K562 (cell line): ENCODE data around the gene EPHB1. TPM values are rescaled to one million over a fixed set of nuclear protein-coding genes. Genes with fewer than 3 reads are reported as not detected.

ENCODE experiments used
- ATAC-seq: fragments of 200-7000 bp; cut with Tn5 transposase; 3 replicates; pipeline ENCODE4 v1.9.1; 2020; ENCODE audit warnings: moderate library complexity
- BruUV-seq: library from RNA; stranded (reverse); fragments of 400-500 nt; replicated peaks from 2 replicates; lab custom pipeline; 2021; lab: Mats Ljungman, UMichigan
- CTCF ChIA-PET: fragments of 300-600 bp; formaldehyde crosslinking; extraction: SDS; loops from one replicate; lab custom pipeline; 2021; ENCODE audit warnings: low intra/inter-chr PET ratio; lab: Yijun Ruan, JAX
- POLR2A ChIA-PET: fragments of 300-600, 350-650 bp; sonication (Branson Sonifier 250); formaldehyde crosslinking; extraction: SDS; loops from one replicate; lab custom pipeline; 2021; ENCODE audit warnings: antibody characterized with exemption, inconsistent platforms; lab: Yijun Ruan, JAX
- DNase-seq, 4 experiments: peaks; one replicate each; pipeline versions ENCODE4 v3.0.0 to v3.0.0-alpha.2; 2011 to 2018; ENCODE audit warnings: low spot score in 3 of 4, mixed read lengths in 3 of 4; ENCODE audit errors: extremely low read depth in 1 of 4
- FAIRE-seq: peaks from 2 replicates; lab custom pipeline; 2011; peaks lifted over from hg19 to GRCh38; lab: Jason Lieb, UNC
- H2AFZ ChIP-seq: 2 replicates; pipeline ENCODE4 v1.6.0; 2011; ENCODE audit warnings: low read depth, low read length, control low read depth, inconsistent platforms
- H3K27ac ChIP-seq: fragments of 200-600 bp; 3 replicates; pipeline ENCODE4 v1.8.0; 2011; ENCODE audit warnings: low read depth, mild to moderate bottlenecking, control low read depth, inconsistent platforms, low read length, moderate library complexity, mixed read lengths; ENCODE audit errors: extremely low read depth
- H3K27me3 ChIP-seq, 2 experiments: fragments of 300-600 bp in 1 of 2; 2 replicates in 1 of 2; 3 replicates in 1 of 2; pipeline versions ENCODE4 v1.6.0 to v1.8.0; 2011; ENCODE audit warnings: inconsistent platforms in 2 of 2, low read length in 2 of 2, mild to moderate bottlenecking in 1 of 2, mixed read lengths in 1 of 2, moderate library complexity in 1 of 2; ENCODE audit not compliant: control insufficient read depth in 2 of 2, insufficient read depth in 2 of 2
- H3K36me3 ChIP-seq: fragments of 300-600 bp; 3 replicates; pipeline ENCODE4 v1.8.0; 2011; ENCODE audit warnings: mild to moderate bottlenecking, low read length, inconsistent platforms; ENCODE audit not compliant: control insufficient read depth, insufficient read depth
- H3K4me1 ChIP-seq, 2 experiments: fragments of 200-600 bp in 1 of 2; replicated peaks in 1 of 2; 2 replicates in 1 of 2; 3 replicates in 1 of 2; pipeline versions ENCODE4 v1.5.1 to v1.8.0; 2011; ENCODE audit warnings: inconsistent platforms in 2 of 2, low read length in 2 of 2, mild to moderate bottlenecking in 1 of 2, mixed read lengths in 1 of 2, moderate library complexity in 1 of 2; ENCODE audit not compliant: control insufficient read depth in 2 of 2, insufficient read depth in 2 of 2
- H3K4me2 ChIP-seq: 2 replicates; pipeline ENCODE4 v1.6.1; 2011; ENCODE audit warnings: low read length, control low read depth, inconsistent platforms, mixed read lengths; ENCODE audit not compliant: insufficient read depth
- H3K4me3 ChIP-seq: fragments of 200-600 bp; sonication (generic), shearing (Covaris generic); 2 replicates; pipeline ENCODE4 v1.5.1; 2016; ENCODE audit warnings: control low read depth, inconsistent platforms
- H3K79me2 ChIP-seq: fragments of 200-600 bp; 3 replicates; pipeline ENCODE4 v1.8.0; 2011; ENCODE audit warnings: low read length, inconsistent platforms; ENCODE audit not compliant: control insufficient read depth, insufficient read depth
- H3K9ac ChIP-seq, 2 experiments: 2 replicates each; pipeline versions ENCODE4 v1.6.0 to v1.6.1; 2011; ENCODE audit warnings: low read depth in 2 of 2, low read length in 2 of 2, control low read depth in 1 of 2, inconsistent platforms in 1 of 2, mild to moderate bottlenecking in 1 of 2, mixed read lengths in 1 of 2; ENCODE audit not compliant: insufficient read depth in 1 of 2
- H3K9me1 ChIP-seq: one replicate; pipeline ENCODE4 v1.6.0; 2011; ENCODE audit warnings: inconsistent platforms, mild to moderate bottlenecking, low read length, moderate library complexity; ENCODE audit not compliant: control insufficient read depth, insufficient read depth
- H3K9me3 ChIP-seq: replicated peaks from 2 replicates; pipeline ENCODE4 v1.5.1; 2011; ENCODE audit warnings: low read depth, low read length, inconsistent platforms; ENCODE audit not compliant: control insufficient read depth, insufficient read depth
- H4K20me1 ChIP-seq: replicated peaks from 2 replicates; pipeline ENCODE4 v1.6.1; 2011; ENCODE audit warnings: low read length, inconsistent platforms, mixed read lengths; ENCODE audit not compliant: control insufficient read depth, insufficient read depth
- BCOR ChIP-seq: fragments of 450-650 bp; IDR thresholded peaks from 2 replicates; pipeline ENCODE4 v1.6.1; 2016
- DIDO1 ChIP-seq: fragments of 450-650 bp; IDR thresholded peaks from 2 replicates; pipeline ENCODE4 v1.6.1; 2016; ENCODE audit warnings: low read depth, missing biosample characterization, missing genetic modification characterization
- E2F3 ChIP-seq: fragments of 250-450 bp; sonication (Bioruptor Pico); IDR thresholded peaks from 2 replicates; pipeline ENCODE4 v1.4.0; 2020; ENCODE audit warnings: mild to moderate bottlenecking
- FOXA1 ChIP-seq: fragments of 450-650 bp; IDR thresholded peaks from 2 replicates; pipeline ENCODE4 v1.6.1; 2016; ENCODE audit warnings: mild to moderate bottlenecking, borderline replicate concordance
- NFIX ChIP-seq: fragments of 250-450 bp; sonication (Bioruptor Pico); IDR thresholded peaks from 2 replicates; pipeline ENCODE4 v1.4.0; 2020; ENCODE audit warnings: low read depth, mild to moderate bottlenecking, moderate library complexity
- TCFL5 ChIP-seq: fragments of 250-450 bp; sonication (Bioruptor Pico); conservative IDR thresholded peaks from 2 replicates; pipeline ENCODE4 v1.6.1; 2021; ENCODE audit warnings: mild to moderate bottlenecking, moderate library complexity, matching md5 sums
- ZBTB1 ChIP-seq: sonication (generic); formaldehyde crosslinking; IDR thresholded peaks from 2 replicates; pipeline ENCODE4 v1.8.1; 2023; ENCODE audit warnings: missing genetic modification reagents, low read depth, mild to moderate bottlenecking, borderline replicate concordance
- ZBTB17 ChIP-seq: fragments of 450-650 bp; formaldehyde crosslinking; IDR thresholded peaks from 2 replicates; pipeline ENCODE4 v1.4.0; 2020; ENCODE audit warnings: mild to moderate bottlenecking
- ZNF124 ChIP-seq: sonication (generic); formaldehyde crosslinking; IDR thresholded peaks from 2 replicates; pipeline ENCODE4 v1.8.1; 2022; ENCODE audit warnings: missing genetic modification reagents
- WGBS: fragments of 100-300 bp; shearing (Covaris generic); methylation state at CpG from one replicate; pipeline ENCODE4 v1.1.6; 2016; ENCODE audit warnings: low coverage, mixed read lengths; ENCODE audit not compliant: insufficient coverage; ENCODE audit errors: missing lambda C conversion rate; 5-methylcytosine and 5-hydroxymethylcytosine counted together
- in situ Hi-C: fragments of 300-500 bp; cut with MboI; formaldehyde crosslinking; loops from 4 replicates; pipeline ENCODE4 v1.15.0; 2018; ENCODE audit warnings: inconsistent platforms, mixed read lengths
- intact Hi-C: fragments of 100-400 bp; cut with micrococcal nuclease; formaldehyde crosslinking; loops from 2 replicates; pipeline ENCODE4 v1.14.2; 2022
- polyA plus RNA-seq, 8 experiments: library from polyadenylated mRNA; depleted of rRNA in 4 of 8; stranded (reverse) in 5 of 8; unstranded in 3 of 8; fragments of >200 nt; fragmentation: Nextera tagmentation in 2 of 8; fragmentation: Illumina TruSeq in 1 of 8; extraction: Ambion mirVana in 2 of 8; extraction: Trizol in 1 of 8; gene quantifications; 2 replicates each; pipeline versions ENCODE4 v1.2.1 to v1.2.3, GENCODE V29; 2011 to 2014; ENCODE audit warnings: inconsistent platforms in 1 of 8, missing spikeins in 1 of 8
- total RNA-seq, 7 experiments: library from RNA; depleted of rRNA in 6 of 7; stranded (reverse); fragments of >200 nt in 6 of 7; fragmentation: Illumina TruSeq in 2 of 7; extraction: Trizol in 2 of 7; gene quantifications; 2 replicates each; pipeline versions ENCODE4 v1.2.1 to v1.2.3, GENCODE V29; 2011 to 2021; ENCODE audit warnings: low replicate concordance in 1 of 7
- TF ChIP-seq, protein P1 (sequence below): fragments of 250-450 bp; sonication (Bioruptor Pico); IDR thresholded peaks from 2 replicates; pipeline ENCODE4 v1.9.0; 2021; ENCODE audit warnings: mild to moderate bottlenecking
- TF ChIP-seq, protein P2 (sequence below), 3 experiments: fragments of 200-800 bp in 1 of 3; sonication (Bioruptor generic) in 1 of 3; sonication (generic) in 1 of 3; formaldehyde crosslinking in 1 of 3; IDR thresholded peaks; 2 replicates each; pipeline versions ENCODE4 v1.6.1 to v1.8.0; 2016 to 2022; ENCODE audit warnings: mild to moderate bottlenecking in 2 of 3, missing compliant biosample characterization in 2 of 3, missing genetic modification characterization in 2 of 3, missing genetic modification reagents in 1 of 3
- TF ChIP-seq, protein P3 (sequence below), 2 experiments: fragments of 200-800 bp in 1 of 2; sonication (Bioruptor generic) in 1 of 2; sonication (generic) in 1 of 2; formaldehyde crosslinking in 1 of 2; IDR thresholded peaks in 1 of 2; conservative IDR thresholded peaks in 1 of 2; 2 replicates each; pipeline versions ENCODE4 v1.5.0 to v1.6.1; 2016 to 2020; ENCODE audit warnings: missing compliant biosample characterization in 1 of 2, missing genetic modification characterization in 1 of 2, missing genetic modification reagents in 1 of 2
- TF ChIP-seq, protein P4 (sequence below): sonication (generic); formaldehyde crosslinking; IDR thresholded peaks from 2 replicates; pipeline ENCODE4 v1.9.0; 2022; ENCODE audit warnings: mild to moderate bottlenecking, missing genetic modification reagents
- TF ChIP-seq, protein P5 (sequence below): fragments of 250-450 bp; sonication (Bioruptor Pico); IDR thresholded peaks from 2 replicates; pipeline ENCODE4 v1.4.0; 2020

The EPHB1 gene
- total and polyA plus RNA-seq, 9 of the 15 experiments (the other 6 are each of a cell fraction or from before 2014, with no cell fraction given) = 0.29 TPM; not detected in 8

DNA sequence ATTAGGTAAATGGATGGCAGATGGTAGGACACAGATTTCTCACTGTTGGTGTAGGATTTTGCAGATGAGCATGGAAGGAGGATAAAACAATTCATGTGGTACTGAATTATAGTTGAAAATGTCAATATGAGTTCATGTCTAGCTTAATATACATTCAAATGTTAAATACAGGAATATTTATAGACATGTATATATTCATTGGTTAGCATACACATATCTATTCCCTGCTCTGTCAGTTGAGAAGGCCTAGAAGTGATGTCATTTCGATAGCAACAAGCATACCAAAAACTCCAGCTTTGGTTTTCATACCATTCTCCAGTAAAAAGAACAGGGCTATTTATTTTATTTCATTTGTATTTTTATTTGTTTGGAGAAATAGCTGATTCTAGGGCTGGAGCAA is 497.1 kb downstream of the EPHB1 start:
- POLR2A ChIA-PET = no interaction called here
- Histone ChIP-seq H3K79me2 (no peaks in the 10 kb centered on the region), H3K4me2 (no peak overlapping the region), H3K9me1 (no peaks in the 10 kb centered on the region), H3K9me3 (no peaks in the 10 kb centered on the region), H2AFZ (no peak overlapping the region), H3K4me3 (no peak overlapping the region), H3K4me1 (no peaks in the 10 kb centered on the region), H3K36me3 (no peaks in the 10 kb centered on the region), H3K9ac (no peak overlapping the region), H3K27ac (no peak overlapping the region), H4K20me1 (no peaks in the 10 kb centered on the region), H3K27me3 (no peaks in the 10 kb centered on the region)
- intact Hi-C loops (no loop called here), in situ Hi-C loops (no loop called here)
- BruUV-seq = no TSS peak
- ATAC-seq = no peak
- CTCF ChIA-PET = no interaction called here
- 0% methylated on average over 1 of the region's 1 CpG for WGBS
- TF ChIP-seq, protein P1, sequence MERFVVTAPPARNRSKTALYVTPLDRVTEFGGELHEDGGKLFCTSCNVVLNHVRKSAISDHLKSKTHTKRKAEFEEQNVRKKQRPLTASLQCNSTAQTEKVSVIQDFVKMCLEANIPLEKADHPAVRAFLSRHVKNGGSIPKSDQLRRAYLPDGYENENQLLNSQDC (CRISPR knock-in tag) = no peak
- no peak for TF ChIP-seq E2F3 (CRISPR knock-in tag)
- TF ChIP-seq DIDO1 (tag) = no peak
- no peak for TF ChIP-seq NFIX (CRISPR knock-in tag)
- no peak for TF ChIP-seq ZBTB17 (CRISPR knock-in tag)
- TF ChIP-seq TCFL5 (CRISPR knock-in tag) = no peak
- no peak for TF ChIP-seq FOXA1
- no peak for TF ChIP-seq ZNF124 (CRISPR knock-in tag)
- TF ChIP-seq, protein P2, sequence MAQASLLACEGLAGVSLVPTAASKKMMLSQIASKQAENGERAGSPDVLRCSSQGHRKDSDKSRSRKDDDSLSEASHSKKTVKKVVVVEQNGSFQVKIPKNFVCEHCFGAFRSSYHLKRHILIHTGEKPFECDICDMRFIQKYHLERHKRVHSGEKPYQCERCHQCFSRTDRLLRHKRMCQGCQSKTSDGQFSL (CRISPR knock-in tag; IDR thresholded peaks at IDR 0.05) = no peak
- TF ChIP-seq, protein P2 (tag; IDR thresholded peaks at IDR 0.05) = no peak
- TF ChIP-seq ZBTB1 = no peak
- TF ChIP-seq BCOR = no peak
- TF ChIP-seq, protein P3, sequence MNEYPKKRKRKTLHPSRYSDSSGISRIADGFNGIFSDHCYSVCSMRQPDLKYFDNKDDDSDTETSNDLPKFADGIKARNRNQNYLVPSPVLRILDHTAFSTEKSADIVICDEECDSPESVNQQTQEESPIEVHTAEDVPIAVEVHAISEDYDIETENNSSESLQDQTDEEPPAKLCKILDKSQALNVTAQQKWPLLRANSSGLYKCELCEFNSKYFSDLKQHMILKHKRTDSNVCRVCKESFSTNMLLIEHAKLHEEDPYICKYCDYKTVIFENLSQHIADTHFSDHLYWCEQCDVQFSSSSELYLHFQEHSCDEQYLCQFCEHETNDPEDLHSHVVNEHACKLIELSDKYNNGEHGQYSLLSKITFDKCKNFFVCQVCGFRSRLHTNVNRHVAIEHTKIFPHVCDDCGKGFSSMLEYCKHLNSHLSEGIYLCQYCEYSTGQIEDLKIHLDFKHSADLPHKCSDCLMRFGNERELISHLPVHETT (CRISPR knock-in tag; conservative IDR thresholded peaks at IDR 0.05 in 1 of 2, IDR thresholded peaks at IDR 0.05 in 1 of 2) = no peak
- TF ChIP-seq, protein P4, sequence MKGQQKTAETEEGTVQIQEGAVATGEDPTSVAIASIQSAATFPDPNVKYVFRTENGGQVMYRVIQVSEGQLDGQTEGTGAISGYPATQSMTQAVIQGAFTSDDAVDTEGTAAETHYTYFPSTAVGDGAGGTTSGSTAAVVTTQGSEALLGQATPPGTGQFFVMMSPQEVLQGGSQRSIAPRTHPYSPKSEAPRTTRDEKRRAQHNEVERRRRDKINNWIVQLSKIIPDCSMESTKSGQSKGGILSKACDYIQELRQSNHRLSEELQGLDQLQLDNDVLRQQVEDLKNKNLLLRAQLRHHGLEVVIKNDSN = no peak
- TF ChIP-seq, protein P5, sequence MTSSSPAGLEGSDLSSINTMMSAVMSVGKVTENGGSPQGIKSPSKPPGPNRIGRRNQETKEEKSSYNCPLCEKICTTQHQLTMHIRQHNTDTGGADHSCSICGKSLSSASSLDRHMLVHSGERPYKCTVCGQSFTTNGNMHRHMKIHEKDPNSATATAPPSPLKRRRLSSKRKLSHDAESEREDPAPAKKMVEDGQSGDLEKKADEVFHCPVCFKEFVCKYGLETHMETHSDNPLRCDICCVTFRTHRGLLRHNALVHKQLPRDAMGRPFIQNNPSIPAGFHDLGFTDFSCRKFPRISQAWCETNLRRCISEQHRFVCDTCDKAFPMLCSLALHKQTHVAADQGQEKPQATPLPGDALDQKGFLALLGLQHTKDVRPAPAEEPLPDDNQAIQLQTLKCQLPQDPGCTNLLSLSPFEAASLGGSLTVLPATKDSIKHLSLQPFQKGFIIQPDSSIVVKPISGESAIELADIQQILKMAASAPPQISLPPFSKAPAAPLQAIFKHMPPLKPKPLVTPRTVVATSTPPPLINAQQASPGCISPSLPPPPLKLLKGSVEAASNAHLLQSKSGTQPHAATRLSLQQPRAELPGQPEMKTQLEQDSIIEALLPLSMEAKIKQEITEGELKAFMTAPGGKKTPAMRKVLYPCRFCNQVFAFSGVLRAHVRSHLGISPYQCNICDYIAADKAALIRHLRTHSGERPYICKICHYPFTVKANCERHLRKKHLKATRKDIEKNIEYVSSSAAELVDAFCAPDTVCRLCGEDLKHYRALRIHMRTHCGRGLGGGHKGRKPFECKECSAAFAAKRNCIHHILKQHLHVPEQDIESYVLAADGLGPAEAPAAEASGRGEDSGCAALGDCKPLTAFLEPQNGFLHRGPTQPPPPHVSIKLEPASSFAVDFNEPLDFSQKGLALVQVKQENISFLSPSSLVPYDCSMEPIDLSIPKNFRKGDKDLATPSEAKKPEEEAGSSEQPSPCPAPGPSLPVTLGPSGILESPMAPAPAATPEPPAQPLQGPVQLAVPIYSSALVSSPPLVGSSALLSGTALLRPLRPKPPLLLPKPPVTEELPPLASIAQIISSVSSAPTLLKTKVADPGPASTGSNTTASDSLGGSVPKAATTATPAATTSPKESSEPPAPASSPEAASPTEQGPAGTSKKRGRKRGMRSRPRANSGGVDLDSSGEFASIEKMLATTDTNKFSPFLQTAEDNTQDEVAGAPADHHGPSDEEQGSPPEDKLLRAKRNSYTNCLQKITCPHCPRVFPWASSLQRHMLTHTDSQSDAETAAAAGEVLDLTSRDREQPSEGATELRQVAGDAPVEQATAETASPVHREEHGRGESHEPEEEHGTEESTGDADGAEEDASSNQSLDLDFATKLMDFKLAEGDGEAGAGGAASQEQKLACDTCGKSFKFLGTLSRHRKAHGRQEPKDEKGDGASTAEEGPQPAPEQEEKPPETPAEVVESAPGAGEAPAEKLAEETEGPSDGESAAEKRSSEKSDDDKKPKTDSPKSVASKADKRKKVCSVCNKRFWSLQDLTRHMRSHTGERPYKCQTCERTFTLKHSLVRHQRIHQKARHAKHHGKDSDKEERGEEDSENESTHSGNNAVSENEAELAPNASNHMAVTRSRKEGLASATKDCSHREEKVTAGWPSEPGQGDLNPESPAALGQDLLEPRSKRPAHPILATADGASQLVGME (CRISPR knock-in tag) = no peak
- FAIRE-seq = no peak
- DNase-seq = no peak
